ENCODE results near the gene NELL1.

The NELL1 gene

GRCh38 chr11:21132146-21132720 is 462.8 kb downstream of the NELL1 start:
- H3K23ac ChIP-seq (ENCODE audit: low read length in 2 of 2) = no peak overlapping the region
- H3K4me2 ChIP-seq (ENCODE audit: low read length, poor library complexity, severe bottlenecking) = no peak overlapping the region
- 85% methylated on average over 11 of the region's 11 CpGs for WGBS
- no peak for DNase-seq
- H3K9ac ChIP-seq (ENCODE audit: low read length) = no peak overlapping the region
- no peak overlapping the region for H3K4me3 ChIP-seq (ENCODE audit: insufficient read depth in 1 of 2, low read depth in 1 of 2, low read length in 2 of 2)
- H3K27ac ChIP-seq (ENCODE audit: low read length, poor library complexity, severe bottlenecking) = no peak overlapping the region
- H2BK12ac ChIP-seq (ENCODE audit: low read length in 2 of 2) = no peak overlapping the region
- no peaks in the 10 kb centered on the region for H3K9me3 ChIP-seq (ENCODE audit: control insufficient read depth, low read length)
- H3K79me1 ChIP-seq (replicated peaks; ENCODE audit: low read length, poor library complexity, severe bottlenecking) = no peaks in the 10 kb centered on the region
- no peaks in the 10 kb centered on the region for H3K36me3 ChIP-seq (ENCODE audit: control insufficient read depth in 1 of 2, insufficient read depth in 2 of 2, low read depth in 1 of 2, low read length in 2 of 2)
- no peak overlapping the region for H3K4ac ChIP-seq (ENCODE audit: low read depth in 1 of 2, low read length in 2 of 2)
- no peak overlapping the region for H2BK120ac ChIP-seq (ENCODE audit: low read depth, low read length)
- H4K8ac ChIP-seq (ENCODE audit: low read length) = no peak overlapping the region
- no peak overlapping the region for H2BK15ac ChIP-seq (ENCODE audit: low read depth, poor library complexity, severe bottlenecking)
- no peak overlapping the region for H2AFZ ChIP-seq (ENCODE audit: low read depth, low read length)
- no peaks in the 10 kb centered on the region for H3K27me3 ChIP-seq (ENCODE audit: control insufficient read depth in 1 of 2, insufficient read depth in 1 of 2, low read length in 2 of 2)
- H2BK5ac ChIP-seq (ENCODE audit: low read depth, low read length, poor library complexity, severe bottlenecking) = no peak overlapping the region
- no peak overlapping the region for H4K91ac ChIP-seq (ENCODE audit: low read length)
- no peaks in the 10 kb centered on the region for H3K4me1 ChIP-seq (ENCODE audit: control insufficient read depth, insufficient read depth, low read depth, low read length)
- no peak overlapping the region for H3K18ac ChIP-seq (ENCODE audit: low read depth in 1 of 2, low read length in 2 of 2)
- no peak overlapping the region for H2AK5ac ChIP-seq (ENCODE audit: low read length, severe bottlenecking)
- no peak overlapping the region for H3K14ac ChIP-seq (ENCODE audit: low read length in 2 of 2)

- H2BK15ac ChIP-seq (ENCODE audit: low read depth, poor library complexity, severe bottlenecking) = no peak overlapping the region
- H2AK5ac ChIP-seq (ENCODE audit: low read length, severe bottlenecking) = no peak overlapping the region
- H3K14ac ChIP-seq (ENCODE audit: low read length in 2 of 2) = no peak overlapping the region
- H3K4ac ChIP-seq (ENCODE audit: low read depth in 1 of 2, low read length in 2 of 2) = no peak overlapping the region
- H3K36me3 ChIP-seq (ENCODE audit: control insufficient read depth in 1 of 2, insufficient read depth in 2 of 2, low read depth in 1 of 2, low read length in 2 of 2) = no peaks in the 10 kb centered on the region
- no peak overlapping the region for H3K18ac ChIP-seq (ENCODE audit: low read depth in 1 of 2, low read length in 2 of 2)
- H3K79me1 ChIP-seq (replicated peaks; ENCODE audit: low read length, poor library complexity, severe bottlenecking) = no peaks in the 10 kb centered on the region
- no peak overlapping the region for H4K8ac ChIP-seq (ENCODE audit: low read length)
- H4K91ac ChIP-seq (ENCODE audit: low read length) = no peak overlapping the region
- no peak overlapping the region for H3K23ac ChIP-seq (ENCODE audit: low read length in 2 of 2)
- no peaks in the 10 kb centered on the region for H3K4me1 ChIP-seq (ENCODE audit: control insufficient read depth, insufficient read depth, low read depth, low read length)
- H2AFZ ChIP-seq (ENCODE audit: low read depth, low read length) = no peak overlapping the region
- H3K4me2 ChIP-seq (ENCODE audit: low read length, poor library complexity, severe bottlenecking) = no peak overlapping the region
- 84% methylated on average over 2 of the region's 2 CpGs for WGBS
- H2BK12ac ChIP-seq (ENCODE audit: low read length in 2 of 2) = no peak overlapping the region
- H3K27me3 ChIP-seq (ENCODE audit: control insufficient read depth in 1 of 2, insufficient read depth in 1 of 2, low read length in 2 of 2) = no peaks in the 10 kb centered on the region
- no peaks in the 10 kb centered on the region for H3K9me3 ChIP-seq (ENCODE audit: control insufficient read depth, low read length)
- H3K4me3 ChIP-seq (ENCODE audit: insufficient read depth in 1 of 2, low read depth in 1 of 2, low read length in 2 of 2) = no peak overlapping the region
- H2BK120ac ChIP-seq (ENCODE audit: low read depth, low read length) = no peak overlapping the region
- no peak overlapping the region for H2BK5ac ChIP-seq (ENCODE audit: low read depth, low read length, poor library complexity, severe bottlenecking)
- no peak for DNase-seq
- H3K9ac ChIP-seq (ENCODE audit: low read length) = no peak overlapping the region
- no peak overlapping the region for H3K27ac ChIP-seq (ENCODE audit: low read length, poor library complexity, severe bottlenecking)
Measured at GRCh38 chr11:21133244-21133643, 463.9 kb downstream of the NELL1 start.

GRCh38 chr11:21133722-21134121 is 464.3 kb downstream of the NELL1 start:
- Histone ChIP-seq H3K4me3 (ENCODE audit: insufficient read depth in 1 of 2, low read depth in 1 of 2, low read length in 2 of 2) (no peak overlapping the region), H2BK15ac (ENCODE audit: low read depth, poor library complexity, severe bottlenecking) (no peak overlapping the region), H3K9ac (ENCODE audit: low read length) (no peak overlapping the region), H3K18ac (ENCODE audit: low read depth in 1 of 2, low read length in 2 of 2) (no peak overlapping the region), H3K27ac (ENCODE audit: low read length, poor library complexity, severe bottlenecking) (no peak overlapping the region), H3K36me3 (ENCODE audit: control insufficient read depth in 1 of 2, insufficient read depth in 2 of 2, low read depth in 1 of 2, low read length in 2 of 2) (no peaks in the 10 kb centered on the region), H3K4ac (ENCODE audit: low read depth in 1 of 2, low read length in 2 of 2) (no peak overlapping the region), H3K23ac (ENCODE audit: low read length in 2 of 2) (no peak overlapping the region), H2AFZ (ENCODE audit: low read depth, low read length) (no peak overlapping the region), H2AK5ac (ENCODE audit: low read length, severe bottlenecking) (no peak overlapping the region), H3K27me3 (ENCODE audit: control insufficient read depth in 1 of 2, insufficient read depth in 1 of 2, low read length in 2 of 2) (no peaks in the 10 kb centered on the region), H2BK5ac (ENCODE audit: low read depth, low read length, poor library complexity, severe bottlenecking) (no peak overlapping the region), H2BK120ac (ENCODE audit: low read depth, low read length) (no peak overlapping the region), H4K91ac (ENCODE audit: low read length) (no peak overlapping the region), H3K79me1 (replicated peaks; ENCODE audit: low read length, poor library complexity, severe bottlenecking) (no peaks in the 10 kb centered on the region), H3K14ac (ENCODE audit: low read length in 2 of 2) (no peak overlapping the region), H4K8ac (ENCODE audit: low read length) (no peak overlapping the region), H3K9me3 (ENCODE audit: control insufficient read depth, low read length) (no peaks in the 10 kb centered on the region), H3K4me1 (ENCODE audit: control insufficient read depth, insufficient read depth, low read depth, low read length) (no peaks in the 10 kb centered on the region), H2BK12ac (ENCODE audit: low read length in 2 of 2) (no peak overlapping the region), H3K4me2 (ENCODE audit: low read length, poor library complexity, severe bottlenecking) (no peak overlapping the region)
- 75% methylated on average over 6 of the region's 6 CpGs for WGBS
- no peak for DNase-seq

- Histone ChIP-seq H4K8ac (ENCODE audit: low read length) (no peak overlapping the region), H2BK5ac (ENCODE audit: low read depth, low read length, poor library complexity, severe bottlenecking) (no peak overlapping the region), H3K27ac (ENCODE audit: low read length, poor library complexity, severe bottlenecking) (no peak overlapping the region), H3K4me3 (ENCODE audit: insufficient read depth in 1 of 2, low read depth in 1 of 2, low read length in 2 of 2) (no peak overlapping the region), H4K91ac (ENCODE audit: low read length) (no peak overlapping the region), H3K27me3 (ENCODE audit: control insufficient read depth in 1 of 2, insufficient read depth in 1 of 2, low read length in 2 of 2) (no peaks in the 10 kb centered on the region), H2BK12ac (ENCODE audit: low read length in 2 of 2) (no peak overlapping the region), H2AFZ (ENCODE audit: low read depth, low read length) (no peak overlapping the region), H2BK120ac (ENCODE audit: low read depth, low read length) (no peak overlapping the region), H3K4me1 (ENCODE audit: control insufficient read depth, insufficient read depth, low read depth, low read length) (no peaks in the 10 kb centered on the region), H3K79me1 (replicated peaks; ENCODE audit: low read length, poor library complexity, severe bottlenecking) (no peaks in the 10 kb centered on the region), H3K14ac (ENCODE audit: low read length in 2 of 2) (no peak overlapping the region), H3K18ac (ENCODE audit: low read depth in 1 of 2, low read length in 2 of 2) (no peak overlapping the region), H3K4ac (ENCODE audit: low read depth in 1 of 2, low read length in 2 of 2) (no peak overlapping the region), H3K23ac (ENCODE audit: low read length in 2 of 2) (no peak overlapping the region), H3K36me3 (ENCODE audit: control insufficient read depth in 1 of 2, insufficient read depth in 2 of 2, low read depth in 1 of 2, low read length in 2 of 2) (no peaks in the 10 kb centered on the region), H3K9me3 (ENCODE audit: control insufficient read depth, low read length) (no peaks in the 10 kb centered on the region), H3K9ac (ENCODE audit: low read length) (no peak overlapping the region), H2AK5ac (ENCODE audit: low read length, severe bottlenecking) (no peak overlapping the region), H3K4me2 (ENCODE audit: low read length, poor library complexity, severe bottlenecking) (no peak overlapping the region), H2BK15ac (ENCODE audit: low read depth, poor library complexity, severe bottlenecking) (no peak overlapping the region)
- 60% methylated on average over 1 of the region's 6 CpGs for WGBS
- no peak for DNase-seq
Measured at GRCh38 chr11:21137803-21138202, 468.4 kb downstream of the NELL1 start.

Measured in mesenchymal stem cell (in vitro differentiated cells and primary cell).